ENCODE data around the gene CHD6.

CHD6 gene

GRCh38 chr20:41432746-41433145, 185.4 kb downstream of the CHD6 start:
- Histone ChIP-seq H3K36me3 (replicated peaks) (no peaks in the 10 kb centered on the region), H3K27me3 (replicated peaks) (no peaks in the 10 kb centered on the region), H3K27ac (no peak overlapping the region), H3K4me3 (ENCODE audit: low read depth, low read length) (no peak overlapping the region)
- TF ChIP-seq, protein P1, sequence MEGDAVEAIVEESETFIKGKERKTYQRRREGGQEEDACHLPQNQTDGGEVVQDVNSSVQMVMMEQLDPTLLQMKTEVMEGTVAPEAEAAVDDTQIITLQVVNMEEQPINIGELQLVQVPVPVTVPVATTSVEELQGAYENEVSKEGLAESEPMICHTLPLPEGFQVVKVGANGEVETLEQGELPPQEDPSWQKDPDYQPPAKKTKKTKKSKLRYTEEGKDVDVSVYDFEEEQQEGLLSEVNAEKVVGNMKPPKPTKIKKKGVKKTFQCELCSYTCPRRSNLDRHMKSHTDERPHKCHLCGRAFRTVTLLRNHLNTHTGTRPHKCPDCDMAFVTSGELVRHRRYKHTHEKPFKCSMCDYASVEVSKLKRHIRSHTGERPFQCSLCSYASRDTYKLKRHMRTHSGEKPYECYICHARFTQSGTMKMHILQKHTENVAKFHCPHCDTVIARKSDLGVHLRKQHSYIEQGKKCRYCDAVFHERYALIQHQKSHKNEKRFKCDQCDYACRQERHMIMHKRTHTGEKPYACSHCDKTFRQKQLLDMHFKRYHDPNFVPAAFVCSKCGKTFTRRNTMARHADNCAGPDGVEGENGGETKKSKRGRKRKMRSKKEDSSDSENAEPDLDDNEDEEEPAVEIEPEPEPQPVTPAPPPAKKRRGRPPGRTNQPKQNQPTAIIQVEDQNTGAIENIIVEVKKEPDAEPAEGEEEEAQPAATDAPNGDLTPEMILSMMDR (IDR thresholded peaks at IDR 0.05; ENCODE audit: low read depth, low read length, missing control alignments): no peak
- DNase-seq: no peak
- in situ Hi-C loops (cut with HindIII; ENCODE audit: low pct_ligation_motif_present, low sequenced_read_pairs): no loop called here

DNA sequence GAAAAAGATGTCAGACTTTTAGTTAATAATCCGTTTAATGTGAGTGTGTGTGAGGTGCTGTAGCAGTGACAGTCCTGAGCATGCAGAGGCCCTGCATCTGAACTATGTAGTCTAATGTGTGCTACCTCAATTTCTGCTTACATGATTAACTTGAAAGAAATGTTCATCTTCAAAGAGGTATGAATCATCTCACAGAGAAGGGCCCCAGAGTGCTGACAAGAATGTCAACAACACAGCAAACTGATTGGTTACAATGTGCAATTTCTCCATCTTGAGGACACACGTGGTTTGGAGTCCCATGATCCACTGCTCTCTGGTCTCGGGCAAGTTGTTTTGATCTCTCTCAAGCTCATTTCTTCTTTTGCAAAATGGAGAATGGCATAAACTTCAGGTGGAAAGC, 189.9 kb downstream of the CHD6 start:
- H3K27ac ChIP-seq: no peak overlapping the region
- peaks cover 6% of the 10 kb centered on the region for H3K36me3 ChIP-seq (replicated peaks)
- in situ Hi-C loops (cut with HindIII; ENCODE audit: low pct_ligation_motif_present, low sequenced_read_pairs): no loop called here
- H3K27me3 ChIP-seq (replicated peaks): no peaks in the 10 kb centered on the region
- DNase-seq: peak; percentile 74
- H3K4me3 ChIP-seq (ENCODE audit: low read depth, low read length): no peak overlapping the region
- TF ChIP-seq, protein P1 (IDR thresholded peaks at IDR 0.05; ENCODE audit: low read depth, low read length, missing control alignments): no peak

DNA sequence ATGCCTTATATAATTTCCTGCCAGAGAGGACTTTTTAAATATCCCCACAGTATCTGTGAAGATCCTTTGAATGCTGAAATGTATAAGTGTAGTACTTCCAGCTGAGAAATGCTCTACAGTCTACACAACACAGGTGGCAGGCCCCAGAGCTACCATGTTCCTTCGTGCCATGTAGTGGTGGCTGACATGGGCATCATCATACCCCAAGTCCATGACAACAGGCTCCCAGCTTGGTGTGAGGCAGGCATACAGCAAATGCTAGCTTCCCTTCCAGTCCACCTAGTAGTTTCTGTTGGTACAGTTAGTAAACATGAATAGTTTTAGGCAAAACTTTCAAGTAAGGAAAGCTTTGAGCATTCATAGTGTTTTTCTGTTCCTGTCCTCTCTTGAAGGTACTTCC, 190.3 kb downstream of the CHD6 start:
- Histone ChIP-seq H3K4me3 (ENCODE audit: low read depth, low read length) (no peak overlapping the region), H3K27me3 (replicated peaks) (no peaks in the 10 kb centered on the region), H3K27ac (no peak overlapping the region), H3K36me3 (replicated peaks) (peaks cover 6% of the 10 kb centered on the region)
- in situ Hi-C loops (cut with HindIII; ENCODE audit: low pct_ligation_motif_present, low sequenced_read_pairs): no loop called here
- TF ChIP-seq, protein P1 (IDR thresholded peaks at IDR 0.05; ENCODE audit: low read depth, low read length, missing control alignments): no peak
- no peak for DNase-seq

GRCh38 chr20:41426976-41427375, 191.2 kb downstream of the CHD6 start:
- TF ChIP-seq, protein P1 (IDR thresholded peaks at IDR 0.05; ENCODE audit: low read depth, low read length, missing control alignments): no peak
- DNase-seq: no peak
- H3K27ac ChIP-seq: no peak overlapping the region
- no peak overlapping the region for H3K4me3 ChIP-seq (ENCODE audit: low read depth, low read length)
- H3K36me3 ChIP-seq (replicated peaks): peaks cover 12% of the 10 kb centered on the region
- H3K27me3 ChIP-seq (replicated peaks): no peaks in the 10 kb centered on the region
- in situ Hi-C loops (cut with HindIII; ENCODE audit: low pct_ligation_motif_present, low sequenced_read_pairs): no loop called here

DNA sequence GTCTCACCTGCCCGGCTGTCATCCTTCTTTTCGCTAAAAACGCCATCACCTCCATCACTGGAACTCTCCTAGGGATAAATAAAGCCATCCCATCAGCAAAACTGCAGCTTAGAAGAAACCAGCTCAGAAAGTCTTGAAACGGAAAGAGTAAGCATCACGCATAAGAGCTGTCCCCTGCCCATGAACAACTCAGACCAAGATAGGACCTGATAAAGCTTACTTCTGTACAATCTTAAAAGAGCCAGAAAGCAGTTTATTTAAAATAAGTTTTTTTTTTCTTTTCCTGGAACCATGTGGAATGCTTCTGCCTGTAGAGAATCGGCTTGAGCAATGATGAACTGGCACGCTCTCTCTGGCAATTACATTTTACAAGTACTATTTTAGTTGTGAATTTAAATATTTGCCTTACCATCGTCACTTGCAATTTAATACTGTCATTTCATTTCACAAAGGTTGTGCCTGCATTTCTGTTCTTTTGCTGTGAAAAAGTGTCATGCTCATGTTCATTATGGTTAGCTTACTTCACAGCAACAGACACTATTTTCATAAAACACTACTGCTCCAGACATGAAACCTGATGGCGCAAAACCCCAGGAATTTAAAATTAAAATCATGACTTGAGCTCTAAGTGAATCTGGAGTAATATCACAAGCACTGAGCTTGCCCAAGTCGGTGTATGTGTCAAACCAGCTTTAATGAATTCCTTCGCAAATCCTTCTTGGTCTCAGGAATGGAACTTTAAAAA, 191.9 kb downstream of the CHD6 start:
- DNase-seq: no peak
- Histone ChIP-seq H3K27ac (no peak overlapping the region), H3K27me3 (replicated peaks) (no peaks in the 10 kb centered on the region), H3K36me3 (replicated peaks) (peaks cover 19% of the 10 kb centered on the region), H3K4me3 (ENCODE audit: low read depth, low read length) (no peak overlapping the region)
- in situ Hi-C loops (cut with HindIII; ENCODE audit: low pct_ligation_motif_present, low sequenced_read_pairs): no loop called here
- TF ChIP-seq, protein P1 (IDR thresholded peaks at IDR 0.05; ENCODE audit: low read depth, low read length, missing control alignments): no peak
